GM23248 (cell line): ENCODE measurements around the gene SOWAHB.

Experiments used
- EZH2 ChIP-seq: fragments of 200-600 bp; sonication (generic); IDR thresholded peaks from 2 replicates; pipeline ENCODE4 v1.6.1; 2018; ENCODE audit warnings: antibody characterized with exemption, mild to moderate bottlenecking; ENCODE audit not compliant: insufficient read depth, poor library complexity, severe bottlenecking
- EZH2phosphoT487 ChIP-seq: fragments of 200-600 bp; sonication (generic); IDR thresholded peaks from 2 replicates; pipeline ENCODE4 v1.6.1; 2018; ENCODE audit warnings: antibody characterized with exemption, moderate library complexity, mild to moderate bottlenecking, low read depth; ENCODE audit not compliant: insufficient read depth

DNA sequence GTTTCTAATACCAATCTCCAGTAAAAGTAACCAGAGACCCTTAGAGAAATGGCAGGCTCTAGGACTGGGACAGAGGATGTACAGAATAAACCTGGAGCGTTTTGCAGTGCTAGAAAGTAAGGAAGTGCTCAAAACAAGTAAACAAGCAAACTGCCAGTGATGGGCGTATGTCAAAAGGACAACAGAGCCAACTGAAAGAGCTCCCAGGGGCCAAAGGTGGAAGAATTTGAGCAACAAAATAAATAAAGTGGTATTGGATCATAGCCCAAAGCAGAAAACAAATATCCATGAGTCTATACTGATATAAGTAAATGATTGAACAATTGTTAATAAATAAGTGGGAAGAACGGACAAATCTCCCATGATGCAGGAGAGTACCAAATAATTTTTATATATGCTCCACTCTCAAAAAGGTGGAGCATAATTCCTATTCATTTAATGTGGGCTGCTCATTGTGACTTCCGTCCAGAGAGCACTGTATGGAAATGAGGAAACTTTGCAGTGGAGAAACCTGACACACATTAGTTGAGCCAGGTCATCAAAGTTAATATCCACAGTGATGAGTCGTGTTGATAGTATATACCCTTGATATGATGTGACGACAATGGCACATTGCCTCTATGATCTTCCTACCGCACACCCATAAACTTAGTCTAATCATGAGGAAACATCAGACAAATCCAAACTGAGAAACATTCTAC lies 33.8 kb upstream of the SOWAHB start:
- TF ChIP-seq EZH2 (no peak), EZH2phosphoT487 (no peak)
